H1 (cell line): Measurements from ENCODE around the gene GRM8.

Experiments
- CBX5 ChIP-seq: fragments of 300-800, 300-1000 bp; sonication (generic); IDR thresholded peaks from 2 replicates; pipeline ENCODE4 v1.7.1; 2016; ENCODE audit warnings: antibody characterized with exemption, low read length, low read depth
- CEBPB ChIP-seq: IDR thresholded peaks from 2 replicates; pipeline ENCODE4 v1.6.1; 2012; ENCODE audit warnings: low read depth, low read length
- EP300 ChIP-seq, 2 experiments: IDR thresholded peaks; 1 replicate in 1 of 2; 2 replicates in 1 of 2; pipeline ENCODE4 v1.6.1; 2011 to 2012; ENCODE audit warnings: low read depth in 2 of 2, low read length in 2 of 2, mild to moderate bottlenecking in 2 of 2, borderline replicate concordance in 1 of 2, inconsistent platforms in 1 of 2, moderate library complexity in 1 of 2
- EZH2 ChIP-seq: fragments of 200-600 bp; sonication (generic); IDR thresholded peaks from 2 replicates; pipeline ENCODE4 v1.7.1; 2012; ENCODE audit warnings: low read depth, mild to moderate bottlenecking, moderate library complexity, low read length, inconsistent platforms; ENCODE audit not compliant: severe bottlenecking
- GABPA ChIP-seq: IDR thresholded peaks from 2 replicates; pipeline ENCODE4 v1.6.1; 2011; ENCODE audit warnings: mild to moderate bottlenecking, low read length, moderate library complexity, borderline replicate concordance; ENCODE audit not compliant: insufficient read depth
- HDAC2 ChIP-seq, 2 experiments: fragments of 300-600 bp in 1 of 2; sonication (generic) in 1 of 2; IDR thresholded peaks; 2 replicates each; pipeline ENCODE4 v1.6.1; 2011 to 2012; ENCODE audit warnings: low read depth in 2 of 2, low read length in 2 of 2, mild to moderate bottlenecking in 2 of 2, moderate library complexity in 2 of 2, borderline replicate concordance in 1 of 2, inconsistent platforms in 1 of 2
- RAD21 ChIP-seq, 2 experiments: IDR thresholded peaks in 1 of 2; conservative IDR thresholded peaks in 1 of 2; 2 replicates each; pipeline ENCODE4 v1.6.1; 2011; ENCODE audit warnings: low read depth in 2 of 2, low read length in 2 of 2, improper control_type of control experiment in 1 of 2, inconsistent platforms in 1 of 2, mild to moderate bottlenecking in 1 of 2, moderate library complexity in 1 of 2
- RBBP5 ChIP-seq: IDR thresholded peaks from 2 replicates; pipeline ENCODE4 v1.7.1; 2012; ENCODE audit warnings: low read depth, mild to moderate bottlenecking, inconsistent platforms, low read length, moderate library complexity, borderline replicate concordance
- TAF1 ChIP-seq: IDR thresholded peaks from 2 replicates; pipeline ENCODE4 v1.6.1; 2011; ENCODE audit warnings: mild to moderate bottlenecking, low read depth, low read length
- ZNF274 ChIP-seq: IDR thresholded peaks from 2 replicates; pipeline ENCODE4 v1.7.0; 2012; ENCODE audit warnings: low read length, borderline replicate concordance; ENCODE audit errors: extremely low read depth
- TF ChIP-seq, protein P1 (sequence below), 3 experiments: IDR thresholded peaks; 1 replicate in 2 of 3; 2 replicates in 1 of 3; pipeline versions ENCODE4 v1.5.1 to v1.6.1; 2011; ENCODE audit warnings: low read length in 3 of 3, mild to moderate bottlenecking in 3 of 3, inconsistent platforms in 2 of 3, low read depth in 1 of 3, moderate library complexity in 1 of 3; ENCODE audit not compliant: insufficient read depth in 1 of 3; ENCODE audit errors: control extremely low read depth in 1 of 3
- TF ChIP-seq, protein P2 (sequence below): IDR thresholded peaks from 2 replicates; pipeline ENCODE4 v1.6.1; 2011; ENCODE audit warnings: low read length, improper control_type of control experiment

DNA sequence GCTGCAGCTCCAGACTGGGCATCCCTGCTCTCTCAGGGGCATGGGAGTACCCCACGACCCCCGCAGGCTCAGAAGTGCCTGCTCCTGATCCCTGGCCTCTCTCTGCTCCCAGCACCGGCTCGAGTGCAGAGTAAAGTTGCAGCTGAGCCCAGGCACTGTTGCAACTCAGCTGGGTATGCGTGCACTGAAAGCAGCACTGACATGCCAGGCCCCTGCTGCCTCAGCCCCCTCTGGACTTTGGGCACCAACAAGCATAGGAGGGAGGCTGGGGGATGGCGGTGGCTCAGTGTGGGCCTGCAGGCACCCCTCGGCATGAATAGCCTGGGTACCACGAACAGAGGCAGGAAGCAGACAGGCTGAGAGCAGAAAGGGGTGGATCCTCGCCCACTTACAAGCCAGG, 295.3 kb downstream of the GRM8 start:
- no peak for TF ChIP-seq EZH2
- no peak for TF ChIP-seq GABPA
- no peak for TF ChIP-seq ZNF274
- TF ChIP-seq, protein P1, sequence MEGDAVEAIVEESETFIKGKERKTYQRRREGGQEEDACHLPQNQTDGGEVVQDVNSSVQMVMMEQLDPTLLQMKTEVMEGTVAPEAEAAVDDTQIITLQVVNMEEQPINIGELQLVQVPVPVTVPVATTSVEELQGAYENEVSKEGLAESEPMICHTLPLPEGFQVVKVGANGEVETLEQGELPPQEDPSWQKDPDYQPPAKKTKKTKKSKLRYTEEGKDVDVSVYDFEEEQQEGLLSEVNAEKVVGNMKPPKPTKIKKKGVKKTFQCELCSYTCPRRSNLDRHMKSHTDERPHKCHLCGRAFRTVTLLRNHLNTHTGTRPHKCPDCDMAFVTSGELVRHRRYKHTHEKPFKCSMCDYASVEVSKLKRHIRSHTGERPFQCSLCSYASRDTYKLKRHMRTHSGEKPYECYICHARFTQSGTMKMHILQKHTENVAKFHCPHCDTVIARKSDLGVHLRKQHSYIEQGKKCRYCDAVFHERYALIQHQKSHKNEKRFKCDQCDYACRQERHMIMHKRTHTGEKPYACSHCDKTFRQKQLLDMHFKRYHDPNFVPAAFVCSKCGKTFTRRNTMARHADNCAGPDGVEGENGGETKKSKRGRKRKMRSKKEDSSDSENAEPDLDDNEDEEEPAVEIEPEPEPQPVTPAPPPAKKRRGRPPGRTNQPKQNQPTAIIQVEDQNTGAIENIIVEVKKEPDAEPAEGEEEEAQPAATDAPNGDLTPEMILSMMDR (IDR thresholded peaks at IDR 0.05; ENCODE audit: control extremely low read depth in 1 of 3, insufficient read depth in 1 of 3, low read depth in 1 of 3, low read length in 3 of 3) = no peak
- no peak for TF ChIP-seq EP300 (IDR thresholded peaks at IDR 0.05; ENCODE audit: borderline replicate concordance in 1 of 2, low read depth in 2 of 2, low read length in 2 of 2)
- no peak for TF ChIP-seq CEBPB
- no peak for TF ChIP-seq CBX5
- no peak for TF ChIP-seq TAF1
- TF ChIP-seq, protein P2, sequence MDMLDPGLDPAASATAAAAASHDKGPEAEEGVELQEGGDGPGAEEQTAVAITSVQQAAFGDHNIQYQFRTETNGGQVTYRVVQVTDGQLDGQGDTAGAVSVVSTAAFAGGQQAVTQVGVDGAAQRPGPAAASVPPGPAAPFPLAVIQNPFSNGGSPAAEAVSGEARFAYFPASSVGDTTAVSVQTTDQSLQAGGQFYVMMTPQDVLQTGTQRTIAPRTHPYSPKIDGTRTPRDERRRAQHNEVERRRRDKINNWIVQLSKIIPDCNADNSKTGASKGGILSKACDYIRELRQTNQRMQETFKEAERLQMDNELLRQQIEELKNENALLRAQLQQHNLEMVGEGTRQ = no peak
- no peak for TF ChIP-seq HDAC2 (IDR thresholded peaks at IDR 0.05; ENCODE audit: borderline replicate concordance in 1 of 2, low read depth in 2 of 2, low read length in 2 of 2)
- no peak for TF ChIP-seq RBBP5
- TF ChIP-seq RAD21 (IDR thresholded peaks at IDR 0.05 in 1 of 2, conservative IDR thresholded peaks at IDR 0.05 in 1 of 2; ENCODE audit: low read depth in 2 of 2, low read length in 2 of 2) = no peak
